WERI-Rb-1 (cell line): ENCODE data around the gene PELI1.

Experiments used
- DNase-seq: peaks from one replicate; pipeline ENCODE4 v3.0.0-alpha.2; 2020
- H3K27ac ChIP-seq: fragments of 250-450 bp; sonication (Bioruptor Pico); 2 replicates; pipeline ENCODE4 v1.5.1; 2020; ENCODE audit warnings: mild to moderate bottlenecking, moderate library complexity
- H3K27me3 ChIP-seq: fragments of 250-450 bp; sonication (Bioruptor Pico); 2 replicates; pipeline ENCODE4 v1.5.1; 2021; ENCODE audit warnings: mild to moderate bottlenecking, low read depth, moderate library complexity; ENCODE audit not compliant: insufficient read depth, severe bottlenecking
- H3K36me3 ChIP-seq: fragments of 250-450 bp; sonication (Bioruptor Pico); 2 replicates; pipeline ENCODE4 v1.5.1; 2020; ENCODE audit warnings: mild to moderate bottlenecking, moderate library complexity
- H3K4me3 ChIP-seq: 2 replicates; pipeline ENCODE4 v1.5.1; 2011; ENCODE audit warnings: low read depth, mild to moderate bottlenecking, control low read depth, low read length
- H3K9me3 ChIP-seq: fragments of 250-450 bp; sonication (Bioruptor Pico); 2 replicates; pipeline ENCODE4 v1.5.1; 2021; ENCODE audit warnings: mild to moderate bottlenecking, moderate library complexity; ENCODE audit not compliant: severe bottlenecking
- TF ChIP-seq, protein P1 (sequence below): IDR thresholded peaks from 2 replicates; pipeline ENCODE4 v1.5.1; 2011; ENCODE audit warnings: low read depth, mild to moderate bottlenecking, control low read depth, inconsistent platforms, low read length

PELI1 gene

GRCh38 chr2:64133828-64134227 is 10.4 kb downstream of the PELI1 start:
- no peaks in the 10 kb centered on the region for H3K27me3 ChIP-seq
- no peak for DNase-seq
- no peaks in the 10 kb centered on the region for H3K9me3 ChIP-seq
- TF ChIP-seq, protein P1, sequence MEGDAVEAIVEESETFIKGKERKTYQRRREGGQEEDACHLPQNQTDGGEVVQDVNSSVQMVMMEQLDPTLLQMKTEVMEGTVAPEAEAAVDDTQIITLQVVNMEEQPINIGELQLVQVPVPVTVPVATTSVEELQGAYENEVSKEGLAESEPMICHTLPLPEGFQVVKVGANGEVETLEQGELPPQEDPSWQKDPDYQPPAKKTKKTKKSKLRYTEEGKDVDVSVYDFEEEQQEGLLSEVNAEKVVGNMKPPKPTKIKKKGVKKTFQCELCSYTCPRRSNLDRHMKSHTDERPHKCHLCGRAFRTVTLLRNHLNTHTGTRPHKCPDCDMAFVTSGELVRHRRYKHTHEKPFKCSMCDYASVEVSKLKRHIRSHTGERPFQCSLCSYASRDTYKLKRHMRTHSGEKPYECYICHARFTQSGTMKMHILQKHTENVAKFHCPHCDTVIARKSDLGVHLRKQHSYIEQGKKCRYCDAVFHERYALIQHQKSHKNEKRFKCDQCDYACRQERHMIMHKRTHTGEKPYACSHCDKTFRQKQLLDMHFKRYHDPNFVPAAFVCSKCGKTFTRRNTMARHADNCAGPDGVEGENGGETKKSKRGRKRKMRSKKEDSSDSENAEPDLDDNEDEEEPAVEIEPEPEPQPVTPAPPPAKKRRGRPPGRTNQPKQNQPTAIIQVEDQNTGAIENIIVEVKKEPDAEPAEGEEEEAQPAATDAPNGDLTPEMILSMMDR, result no peak
- H3K4me3 ChIP-seq, result no peak overlapping the region
- no peaks in the 10 kb centered on the region for H3K36me3 ChIP-seq
- no peak overlapping the region for H3K27ac ChIP-seq

DNA sequence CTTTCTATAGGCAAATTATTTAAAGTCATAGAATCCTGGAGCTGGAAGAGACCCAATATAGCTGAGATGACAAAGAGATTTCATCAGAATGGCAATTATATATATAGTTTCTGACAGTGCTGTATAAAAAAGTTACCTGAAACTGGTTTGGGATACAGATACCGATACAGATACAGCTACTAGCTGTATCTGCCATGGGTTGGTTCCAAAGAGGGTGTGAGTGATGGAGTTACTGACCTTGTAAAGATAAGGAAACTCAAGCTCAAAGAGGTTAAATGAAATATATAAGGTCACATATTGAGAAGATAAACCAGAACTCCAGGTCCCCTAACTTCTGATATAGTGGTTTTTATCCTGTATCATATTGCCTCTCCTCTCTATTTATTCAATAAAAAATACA is 10.9 kb downstream of the PELI1 start:
- no peak overlapping the region for H3K27ac ChIP-seq
- no peak for DNase-seq
- no peaks in the 10 kb centered on the region for H3K36me3 ChIP-seq
- H3K4me3 ChIP-seq, result no peak overlapping the region
- no peaks in the 10 kb centered on the region for H3K9me3 ChIP-seq
- TF ChIP-seq, protein P1, result no peak
- no peaks in the 10 kb centered on the region for H3K27me3 ChIP-seq

- no peaks in the 10 kb centered on the region for H3K36me3 ChIP-seq
- no peak for DNase-seq
- H3K9me3 ChIP-seq, result no peaks in the 10 kb centered on the region
- H3K27ac ChIP-seq, result no peak overlapping the region
- no peaks in the 10 kb centered on the region for H3K27me3 ChIP-seq
- H3K4me3 ChIP-seq, result no peak overlapping the region
- TF ChIP-seq, protein P1, result no peak
These were observed 13.9 kb downstream of the PELI1 start for GRCh38 chr2:64130333-64130732.

- Histone ChIP-seq H3K27ac (no peak overlapping the region), H3K9me3 (peaks cover under 1% of the 10 kb centered on the region), H3K4me3 (no peak overlapping the region), H3K27me3 (no peaks in the 10 kb centered on the region), H3K36me3 (no peaks in the 10 kb centered on the region)
- TF ChIP-seq, protein P1, result no peak
- no peak for DNase-seq
These were observed 15.3 kb downstream of the PELI1 start for GRCh38 chr2:64128943-64129391.

DNA sequence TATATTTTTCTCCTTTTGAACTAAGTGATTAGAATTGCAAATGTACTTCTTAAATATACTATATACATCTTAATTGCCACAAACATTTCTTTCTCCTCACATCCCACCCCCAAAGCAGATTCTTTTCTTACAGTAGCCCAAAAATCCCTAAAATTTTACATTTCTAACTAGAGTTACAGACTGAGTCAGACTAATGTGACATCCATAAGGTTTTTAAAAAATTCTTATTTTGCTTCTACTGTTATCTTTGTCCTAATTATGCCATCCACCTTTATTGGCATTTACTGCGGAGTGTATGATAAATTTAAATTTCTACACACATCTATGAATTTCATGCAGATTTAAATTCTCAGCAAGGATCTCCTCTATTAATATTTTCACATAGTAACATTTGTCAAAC is 15.8 kb downstream of the PELI1 start:
- TF ChIP-seq, protein P1, result no peak
- Histone ChIP-seq H3K27ac (no peak overlapping the region), H3K4me3 (no peak overlapping the region), H3K36me3 (no peaks in the 10 kb centered on the region), H3K27me3 (no peaks in the 10 kb centered on the region), H3K9me3 (peaks cover 4% of the 10 kb centered on the region)
- no peak for DNase-seq

DNA sequence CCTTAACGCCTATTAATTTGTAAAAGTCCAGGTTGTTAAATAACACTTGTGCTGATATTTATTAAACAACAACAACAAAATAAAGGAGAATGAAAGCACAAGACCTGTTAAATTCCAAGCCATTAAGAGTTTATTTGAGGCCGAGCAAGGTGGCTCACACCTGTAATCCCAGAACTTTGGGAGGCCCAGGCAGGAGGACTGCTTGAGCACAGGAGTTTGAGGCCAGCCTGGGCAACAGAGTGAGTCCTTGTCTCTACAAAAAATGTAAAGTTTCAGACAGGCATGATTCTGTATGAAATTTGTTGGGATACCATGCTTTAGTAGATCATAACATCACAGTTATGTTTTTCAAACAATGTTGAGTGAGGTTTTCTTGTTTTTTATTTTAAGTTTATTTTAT is 17.1 kb downstream of the PELI1 start:
- TF ChIP-seq, protein P1, result no peak
- H3K9me3 ChIP-seq, result peaks cover 4% of the 10 kb centered on the region
- no peak overlapping the region for H3K4me3 ChIP-seq
- H3K27me3 ChIP-seq, result no peaks in the 10 kb centered on the region
- H3K36me3 ChIP-seq, result no peaks in the 10 kb centered on the region
- no peak for DNase-seq
- no peak overlapping the region for H3K27ac ChIP-seq
